Adipocyte (in vitro differentiated cells): ENCODE data around the gene KLK11.

Source experiments
- DNase-seq: peaks from one replicate; pipeline ENCODE4 v3.0.0-alpha.2; 2015; ENCODE audit warnings: low read depth
- H3K27me3 ChIP-seq: replicated peaks from 2 replicates; pipeline ENCODE4 v1.7.0; 2013; ENCODE audit warnings: mild to moderate bottlenecking, low read length, moderate library complexity; ENCODE audit not compliant: control insufficient read depth, insufficient read depth
- H3K36me3 ChIP-seq: 2 replicates; pipeline ENCODE4 v1.7.0; 2013; ENCODE audit warnings: low read length, mild to moderate bottlenecking, moderate library complexity; ENCODE audit not compliant: control insufficient read depth, insufficient read depth, severe bottlenecking
- H3K4me1 ChIP-seq: 2 replicates; pipeline ENCODE4 v1.7.0; 2013; ENCODE audit warnings: mild to moderate bottlenecking, low read length, moderate library complexity; ENCODE audit not compliant: control insufficient read depth, insufficient read depth
- H3K4me3 ChIP-seq: 2 replicates; pipeline ENCODE4 v1.7.0; 2013; ENCODE audit warnings: mild to moderate bottlenecking, low read length, moderate library complexity
- H3K9ac ChIP-seq: 2 replicates; pipeline ENCODE4 v1.7.0; 2013; ENCODE audit warnings: mild to moderate bottlenecking, low read length, moderate library complexity
- H3K9me3 ChIP-seq: 2 replicates; pipeline ENCODE4 v1.7.0; 2013; ENCODE audit warnings: mild to moderate bottlenecking, low read length, moderate library complexity; ENCODE audit not compliant: control insufficient read depth

Gene KLK11

GRCh38 chr19:50981587-50982146 lies 44.7 kb downstream of the KLK11 start:
- Histone ChIP-seq H3K4me3 (no peak overlapping the region), H3K9me3 (no peaks in the 10 kb centered on the region), H3K4me1 (no peaks in the 10 kb centered on the region), H3K9ac (no peak overlapping the region), H3K27me3 (peaks cover 25% of the 10 kb centered on the region), H3K36me3 (no peaks in the 10 kb centered on the region)
- no peak for DNase-seq

GRCh38 chr19:50980208-50980607 lies 46.2 kb downstream of the KLK11 start:
- Histone ChIP-seq H3K36me3 (no peaks in the 10 kb centered on the region), H3K4me3 (no peak overlapping the region), H3K27me3 (peaks cover 33% of the 10 kb centered on the region), H3K9ac (no peak overlapping the region), H3K4me1 (no peaks in the 10 kb centered on the region), H3K9me3 (no peaks in the 10 kb centered on the region)
- no peak for DNase-seq

GRCh38 chr19:50979758-50980157 lies 46.7 kb downstream of the KLK11 start:
- no peak for DNase-seq
- Histone ChIP-seq H3K27me3 (peaks cover 33% of the 10 kb centered on the region), H3K36me3 (no peaks in the 10 kb centered on the region), H3K4me1 (no peaks in the 10 kb centered on the region), H3K9ac (no peak overlapping the region), H3K4me3 (no peak overlapping the region), H3K9me3 (no peaks in the 10 kb centered on the region)

- Histone ChIP-seq H3K36me3 (no peaks in the 10 kb centered on the region), H3K9ac (no peak overlapping the region), H3K4me3 (no peak overlapping the region), H3K9me3 (no peaks in the 10 kb centered on the region), H3K27me3 (peaks cover 33% of the 10 kb centered on the region), H3K4me1 (no peaks in the 10 kb centered on the region)
- no peak for DNase-seq
Measured at GRCh38 chr19:50978772-50979390, 47.5 kb downstream of the KLK11 start.

- Histone ChIP-seq H3K27me3 (peaks cover 33% of the 10 kb centered on the region), H3K36me3 (no peaks in the 10 kb centered on the region), H3K4me1 (no peaks in the 10 kb centered on the region), H3K9me3 (no peaks in the 10 kb centered on the region), H3K4me3 (no peak overlapping the region), H3K9ac (no peak overlapping the region)
- no peak for DNase-seq
Measured at GRCh38 chr19:50977626-50978025, 48.8 kb downstream of the KLK11 start.

GRCh38 chr19:50975766-50976165 lies 50.6 kb downstream of the KLK11 start:
- Histone ChIP-seq H3K4me3 (no peak overlapping the region), H3K4me1 (no peaks in the 10 kb centered on the region), H3K9ac (no peak overlapping the region), H3K36me3 (no peaks in the 10 kb centered on the region), H3K9me3 (no peaks in the 10 kb centered on the region), H3K27me3 (peaks cover 29% of the 10 kb centered on the region)
- no peak for DNase-seq

- Histone ChIP-seq H3K4me1 (no peaks in the 10 kb centered on the region), H3K27me3 (peaks cover 29% of the 10 kb centered on the region), H3K9ac (no peak overlapping the region), H3K9me3 (no peaks in the 10 kb centered on the region), H3K36me3 (no peaks in the 10 kb centered on the region), H3K4me3 (no peak overlapping the region)
- DNase-seq = no peak
Measured at GRCh38 chr19:50974702-50975556, 51.5 kb downstream of the KLK11 start.

GRCh38 chr19:50972795-50973376 lies 53.5 kb downstream of the KLK11 start:
- Histone ChIP-seq H3K9ac (no peak overlapping the region), H3K9me3 (no peaks in the 10 kb centered on the region), H3K27me3 (peaks cover 27% of the 10 kb centered on the region), H3K4me3 (no peak overlapping the region), H3K36me3 (no peaks in the 10 kb centered on the region), H3K4me1 (no peaks in the 10 kb centered on the region)
- no peak for DNase-seq
